A673 (cell line): ENCODE data around the gene NECTIN4. TPM values are rescaled to one million over a fixed set of nuclear protein-coding genes. Genes with fewer than 3 reads are reported as not detected.

Source experiments
- BruUV-seq: library from RNA; stranded (reverse); fragments of 400-500 nt; replicated peaks from 2 replicates; lab custom pipeline; 2021; lab: Mats Ljungman, UMichigan
- CTCF ChIA-PET: fragments of 300-600 bp; sonication (Branson Sonifier 250); formaldehyde crosslinking; loops from one replicate; lab custom pipeline; 2022; ENCODE audit warnings: antibody characterized with exemption; lab: Charles Lee
- POLR2A ChIA-PET: fragments of 300-600 bp; sonication (Branson Sonifier 250); formaldehyde crosslinking; loops from one replicate; lab custom pipeline; 2022; ENCODE audit warnings: antibody characterized with exemption; ENCODE audit not compliant: low non-redundant PET; lab: Charles Lee
- DNase-seq: peaks from one replicate; pipeline ENCODE4 v3.0.0-alpha.2; 2015; ENCODE audit warnings: low spot score
- H3K27ac ChIP-seq: fragments of 200-600 bp; sonication (generic); 2 replicates; pipeline ENCODE4 v1.5.1; 2016; ENCODE audit warnings: mixed run types, low read depth, mild to moderate bottlenecking, mixed read lengths, antibody characterized with exemption, low read length; ENCODE audit not compliant: poor library complexity, severe bottlenecking
- H3K27me3 ChIP-seq: fragments of 200-600 bp; sonication (generic); replicated peaks from 2 replicates; pipeline ENCODE4 v1.6.1; 2017; ENCODE audit warnings: mixed run types, low read depth, mild to moderate bottlenecking, mixed read lengths, antibody characterized with exemption, low read length; ENCODE audit not compliant: insufficient read depth, poor library complexity
- H3K36me3 ChIP-seq: fragments of 200-600 bp; sonication (generic); 2 replicates; pipeline ENCODE4 v1.6.1; 2016; ENCODE audit warnings: mixed run types, mild to moderate bottlenecking, mixed read lengths, antibody characterized with exemption, low read length; ENCODE audit not compliant: insufficient read depth, poor library complexity, severe bottlenecking
- H3K4me1 ChIP-seq: fragments of 200-600 bp; sonication (generic); 2 replicates; pipeline ENCODE4 v1.6.1; 2017; ENCODE audit warnings: mixed run types, mild to moderate bottlenecking, mixed read lengths, antibody characterized with exemption, low read length; ENCODE audit not compliant: insufficient read depth, poor library complexity, severe bottlenecking
- H3K4me3 ChIP-seq: fragments of 200-600 bp; sonication (generic); 2 replicates; pipeline ENCODE4 v1.5.1; 2016; ENCODE audit warnings: low read depth, mixed run types, mild to moderate bottlenecking, mixed read lengths, low read length; ENCODE audit not compliant: poor library complexity, severe bottlenecking
- H3K9me3 ChIP-seq: fragments of 200-600 bp; sonication (generic); 2 replicates; pipeline ENCODE4 v1.6.1; 2016; ENCODE audit warnings: mixed run types, low read depth, mild to moderate bottlenecking, mixed read lengths, antibody characterized with exemption, low read length; ENCODE audit not compliant: poor library complexity, severe bottlenecking
- EZH2 ChIP-seq: fragments of 200-600 bp; sonication (generic); IDR thresholded peaks from 2 replicates; pipeline ENCODE4 v1.6.1; 2017; ENCODE audit warnings: borderline replicate concordance, low read depth, mild to moderate bottlenecking, mixed read lengths, antibody characterized with exemption, low read length; ENCODE audit not compliant: poor library complexity, severe bottlenecking
- intact Hi-C: fragments of 100-400 bp; cut with micrococcal nuclease; formaldehyde crosslinking; loops from one replicate; pipeline ENCODE4 v1.10.0; 2022; ENCODE audit not compliant: unreplicated experiment
- total RNA-seq: library from RNA; stranded (reverse); gene quantifications from 2 replicates; pipeline ENCODE4 v1.2.3, GENCODE V29; 2021
- TF ChIP-seq, protein P1 (sequence below): fragments of 300-800, 200-600 bp; sonication (generic); conservative IDR thresholded peaks from 2 replicates; pipeline ENCODE4 v1.5.1; 2017; ENCODE audit warnings: low read depth, mild to moderate bottlenecking, antibody characterized with exemption, low read length, moderate library complexity, mixed read lengths

Gene NECTIN4
- total RNA-seq, 1 experiment from 2014 or later, result not detected

DNA sequence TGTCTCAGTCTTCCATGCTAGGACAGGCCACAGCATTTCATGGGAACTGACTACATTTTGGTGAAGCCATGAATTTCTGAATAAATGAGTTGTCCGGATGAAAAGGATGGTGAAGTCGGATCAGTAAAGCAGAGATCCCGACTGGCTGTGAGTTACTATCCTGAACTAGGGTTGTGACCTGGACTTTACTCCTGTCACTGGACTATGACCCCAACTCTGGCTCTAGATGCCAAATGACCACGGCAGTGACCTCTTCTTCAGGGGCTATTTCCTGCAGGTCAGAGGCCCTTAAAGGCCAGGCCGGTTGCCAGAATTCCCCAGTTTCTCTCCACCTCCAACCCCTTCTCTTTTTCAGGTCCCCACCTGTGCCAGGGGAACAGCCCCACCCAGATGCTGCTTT, 1.7 kb upstream of the NECTIN4 start:
- TF ChIP-seq, protein P1, sequence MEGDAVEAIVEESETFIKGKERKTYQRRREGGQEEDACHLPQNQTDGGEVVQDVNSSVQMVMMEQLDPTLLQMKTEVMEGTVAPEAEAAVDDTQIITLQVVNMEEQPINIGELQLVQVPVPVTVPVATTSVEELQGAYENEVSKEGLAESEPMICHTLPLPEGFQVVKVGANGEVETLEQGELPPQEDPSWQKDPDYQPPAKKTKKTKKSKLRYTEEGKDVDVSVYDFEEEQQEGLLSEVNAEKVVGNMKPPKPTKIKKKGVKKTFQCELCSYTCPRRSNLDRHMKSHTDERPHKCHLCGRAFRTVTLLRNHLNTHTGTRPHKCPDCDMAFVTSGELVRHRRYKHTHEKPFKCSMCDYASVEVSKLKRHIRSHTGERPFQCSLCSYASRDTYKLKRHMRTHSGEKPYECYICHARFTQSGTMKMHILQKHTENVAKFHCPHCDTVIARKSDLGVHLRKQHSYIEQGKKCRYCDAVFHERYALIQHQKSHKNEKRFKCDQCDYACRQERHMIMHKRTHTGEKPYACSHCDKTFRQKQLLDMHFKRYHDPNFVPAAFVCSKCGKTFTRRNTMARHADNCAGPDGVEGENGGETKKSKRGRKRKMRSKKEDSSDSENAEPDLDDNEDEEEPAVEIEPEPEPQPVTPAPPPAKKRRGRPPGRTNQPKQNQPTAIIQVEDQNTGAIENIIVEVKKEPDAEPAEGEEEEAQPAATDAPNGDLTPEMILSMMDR, result no peak
- TF ChIP-seq EZH2, result no peak
- H3K9me3 ChIP-seq, result no peaks in the 10 kb centered on the region
- H3K4me3 ChIP-seq, result no peak overlapping the region
- BruUV-seq, result no TSS peak
- peaks cover 3% of the 10 kb centered on the region for H3K27me3 ChIP-seq
- intact Hi-C loops, result loop anchor here (5.0 to 10.0 kb wide), 2 partner anchors 44 to 366 kb away; partner anchors contain the start of gene USF1
- DNase-seq, result no peak
- CTCF ChIA-PET, result no interaction called here
- H3K27ac ChIP-seq, result no peak overlapping the region
- POLR2A ChIA-PET, result no interaction called here
- no peaks in the 10 kb centered on the region for H3K36me3 ChIP-seq
- no peaks in the 10 kb centered on the region for H3K4me1 ChIP-seq

DNA sequence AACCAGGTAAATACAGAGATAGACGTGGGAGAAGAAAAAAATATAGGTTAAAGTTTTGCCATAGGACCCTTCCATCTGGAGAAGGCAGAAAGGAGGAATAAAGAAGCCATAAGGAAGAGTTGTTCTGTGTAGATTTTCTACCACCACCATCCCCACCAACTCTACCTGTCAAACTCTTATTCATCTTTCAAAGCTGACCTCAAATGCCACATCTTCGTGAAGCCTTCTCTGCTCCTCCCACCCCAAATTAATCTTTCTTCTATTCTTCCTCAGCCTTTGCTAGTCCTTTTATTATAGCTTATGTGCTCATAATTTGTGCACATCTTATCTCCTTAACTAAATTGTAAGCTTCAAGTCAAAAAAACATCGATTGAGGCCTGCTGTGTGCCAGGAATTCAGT, 1.3 kb upstream of the NECTIN4 start:
- H3K27ac ChIP-seq, result no peak overlapping the region
- no peak overlapping the region for H3K4me3 ChIP-seq
- H3K36me3 ChIP-seq, result no peaks in the 10 kb centered on the region
- no peaks in the 10 kb centered on the region for H3K27me3 ChIP-seq
- DNase-seq, result no peak
- no peaks in the 10 kb centered on the region for H3K9me3 ChIP-seq
- CTCF ChIA-PET, result no interaction called here
- no TSS peak for BruUV-seq
- TF ChIP-seq, protein P1, result no peak
- TF ChIP-seq EZH2, result no peak
- intact Hi-C loops, result loop anchor here (5.0 to 10.0 kb wide), 2 partner anchors 43 to 366 kb away; partner anchors contain the start of gene USF1
- POLR2A ChIA-PET, result no interaction called here
- H3K4me1 ChIP-seq, result no peaks in the 10 kb centered on the region

DNA sequence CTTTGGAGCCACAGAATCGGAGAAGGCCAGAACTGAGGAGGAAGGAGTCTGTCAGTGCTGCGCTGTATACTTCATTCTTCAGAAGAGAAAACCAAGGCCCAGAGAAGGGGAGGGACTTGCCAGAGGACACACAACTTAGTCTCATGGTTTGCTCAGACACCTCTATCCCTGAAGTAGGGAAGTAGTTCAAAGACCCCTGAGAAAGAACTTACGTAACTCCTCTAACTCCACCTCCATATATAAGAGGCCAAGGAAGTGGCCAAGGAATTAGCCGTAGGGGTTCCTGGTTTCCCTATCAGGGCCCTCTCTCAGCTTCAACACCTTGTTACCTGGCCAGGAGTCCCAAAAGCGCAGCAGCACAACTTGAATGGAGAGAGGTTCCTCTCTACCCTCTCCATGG, 580 bp upstream of the NECTIN4 start:
- Histone ChIP-seq H3K4me3 (no peak overlapping the region), H3K27ac (no peak overlapping the region), H3K9me3 (no peaks in the 10 kb centered on the region), H3K4me1 (no peaks in the 10 kb centered on the region), H3K36me3 (no peaks in the 10 kb centered on the region), H3K27me3 (no peaks in the 10 kb centered on the region)
- ChIA-PET CTCF (no interaction called here), POLR2A (no interaction called here)
- BruUV-seq, result no TSS peak
- intact Hi-C loops, result loop anchor here (5.0 to 10.0 kb wide), 2 partner anchors 43 to 365 kb away; partner anchors contain the start of gene USF1
- no peak for DNase-seq
- TF ChIP-seq, protein P1, result no peak
- TF ChIP-seq EZH2, result no peak
